ENCODE data around the gene POMC.
A peak's percentile ranks its signal among the peaks of the same experiment; 100 is the strongest.
"Not testable (repeated sequence)": the region's sequence is repeated elsewhere in the genome, so short reads cannot be mapped to it uniquely, and the experiment has no call there.

POMC gene

DNA sequence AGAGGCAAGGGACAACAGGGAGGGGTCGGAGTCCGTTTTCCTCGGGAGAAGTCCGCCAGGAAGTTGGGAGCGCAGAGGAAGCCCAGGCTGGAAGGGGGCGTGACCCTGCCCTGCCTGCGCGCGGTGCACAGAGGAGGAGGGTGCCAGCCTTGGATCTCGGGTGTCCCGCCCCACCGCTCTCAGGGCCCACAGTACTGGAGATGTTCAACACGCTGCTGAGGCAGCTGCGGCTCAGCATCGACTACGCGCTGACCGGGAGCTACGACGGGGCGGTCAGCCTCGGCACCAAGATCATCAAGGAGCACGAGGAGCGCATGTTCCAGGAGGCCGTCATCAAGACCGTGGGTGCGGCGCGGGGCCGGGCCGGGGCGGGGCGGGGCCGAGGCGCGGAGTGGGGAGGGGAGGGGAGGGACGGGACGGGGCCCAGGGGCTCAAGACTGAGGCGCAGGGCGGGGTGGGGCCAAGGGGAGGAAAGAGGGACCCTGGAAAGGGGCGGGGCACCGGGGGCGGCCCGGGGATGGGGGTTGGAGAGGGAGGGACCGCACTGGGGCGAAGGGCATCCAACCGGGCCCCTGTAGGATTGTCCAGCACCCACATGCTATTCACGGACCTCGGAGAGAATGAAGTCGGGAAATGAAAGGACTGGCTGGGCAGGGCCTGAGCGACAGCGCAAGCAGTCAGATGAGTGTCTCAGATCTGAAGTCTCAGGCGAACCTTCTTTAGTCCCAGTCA lies 36.6 kb downstream of the POMC start:
- H3K9me3 ChIP-seq (ENCODE audit: control insufficient read depth, low read length) = no peaks in the 10 kb centered on the region
- peaks cover 10% of the 10 kb centered on the region for H3K4me1 ChIP-seq (ENCODE audit: control insufficient read depth, insufficient read depth, low read length)
- H3K27me3 ChIP-seq (replicated peaks; ENCODE audit: control insufficient read depth, insufficient read depth, low read length) = peaks cover 4% of the 10 kb centered on the region
- H3K4me3 ChIP-seq (ENCODE audit: low read length) = no peak overlapping the region
- no peaks in the 10 kb centered on the region for H3K36me3 ChIP-seq (ENCODE audit: control insufficient read depth, insufficient read depth, low read length, severe bottlenecking)
- DNase-seq (ENCODE audit: low read depth) = peak; percentile 12
- no peak overlapping the region for H3K9ac ChIP-seq (ENCODE audit: low read length)

DNA sequence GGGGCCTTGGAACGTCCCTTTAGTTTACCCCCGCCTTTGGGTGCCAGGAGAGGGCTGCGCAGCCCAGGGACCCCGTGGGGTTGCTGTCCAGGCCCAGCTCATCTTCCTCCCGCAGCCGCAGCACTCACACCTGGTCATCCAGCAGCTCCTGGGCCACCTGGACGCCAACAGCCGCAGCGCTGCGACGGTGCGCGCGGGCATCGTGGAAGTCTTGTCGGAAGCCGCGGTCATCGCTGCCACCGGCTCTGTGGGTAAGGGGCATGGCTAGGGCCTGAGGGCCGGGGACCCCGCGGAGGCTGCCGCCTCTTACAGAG lies 37.2 kb downstream of the POMC start:
- Histone ChIP-seq H3K9ac (ENCODE audit: low read length) (no peak overlapping the region), H3K36me3 (ENCODE audit: control insufficient read depth, insufficient read depth, low read length, severe bottlenecking) (no peaks in the 10 kb centered on the region), H3K4me1 (ENCODE audit: control insufficient read depth, insufficient read depth, low read length) (peaks cover 10% of the 10 kb centered on the region), H3K4me3 (ENCODE audit: low read length) (no peak overlapping the region), H3K27me3 (replicated peaks; ENCODE audit: control insufficient read depth, insufficient read depth, low read length) (peaks cover 4% of the 10 kb centered on the region), H3K9me3 (ENCODE audit: control insufficient read depth, low read length) (no peaks in the 10 kb centered on the region)
- DNase-seq (ENCODE audit: low read depth) = no peak

DNA sequence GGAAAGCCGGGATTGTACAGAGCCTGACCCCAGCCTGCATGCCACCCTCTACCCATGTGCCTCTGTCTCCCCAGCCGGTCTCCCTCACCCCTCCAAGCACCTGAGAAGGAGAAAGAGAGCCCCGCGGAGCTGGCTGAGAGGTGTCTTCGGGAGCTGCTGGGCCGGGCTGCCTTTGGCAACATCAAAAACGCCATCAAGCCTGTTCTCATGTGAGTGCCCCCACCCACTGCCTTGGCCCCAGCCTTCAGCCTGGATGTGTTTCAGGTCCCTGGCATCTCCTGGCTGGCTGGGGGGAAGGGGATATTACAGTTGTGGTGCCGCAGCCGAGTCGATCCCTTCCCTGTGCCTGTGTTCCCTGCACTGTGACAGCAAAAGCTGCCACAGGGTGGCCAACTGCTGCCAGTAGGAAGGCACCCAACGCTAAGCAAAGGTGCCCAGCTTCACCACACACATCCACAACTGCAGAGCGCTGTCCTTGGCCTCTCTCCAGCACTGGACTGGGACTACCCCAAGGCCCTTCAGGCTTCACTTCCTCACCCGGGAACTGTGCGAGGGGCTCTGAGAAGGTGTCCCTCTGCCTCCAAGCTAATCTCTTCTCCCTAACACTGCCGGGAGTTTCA lies 38.4 kb downstream of the POMC start:
- no peak overlapping the region for H3K4me3 ChIP-seq (ENCODE audit: low read length)
- no peaks in the 10 kb centered on the region for H3K9me3 ChIP-seq (ENCODE audit: control insufficient read depth, low read length)
- H3K36me3 ChIP-seq (ENCODE audit: control insufficient read depth, insufficient read depth, low read length, severe bottlenecking) = no peaks in the 10 kb centered on the region
- no peak overlapping the region for H3K9ac ChIP-seq (ENCODE audit: low read length)
- peaks cover 4% of the 10 kb centered on the region for H3K27me3 ChIP-seq (replicated peaks; ENCODE audit: control insufficient read depth, insufficient read depth, low read length)
- H3K4me1 ChIP-seq (ENCODE audit: control insufficient read depth, insufficient read depth, low read length) = peaks cover 10% of the 10 kb centered on the region
- no peak for DNase-seq (ENCODE audit: low read depth)

DNA sequence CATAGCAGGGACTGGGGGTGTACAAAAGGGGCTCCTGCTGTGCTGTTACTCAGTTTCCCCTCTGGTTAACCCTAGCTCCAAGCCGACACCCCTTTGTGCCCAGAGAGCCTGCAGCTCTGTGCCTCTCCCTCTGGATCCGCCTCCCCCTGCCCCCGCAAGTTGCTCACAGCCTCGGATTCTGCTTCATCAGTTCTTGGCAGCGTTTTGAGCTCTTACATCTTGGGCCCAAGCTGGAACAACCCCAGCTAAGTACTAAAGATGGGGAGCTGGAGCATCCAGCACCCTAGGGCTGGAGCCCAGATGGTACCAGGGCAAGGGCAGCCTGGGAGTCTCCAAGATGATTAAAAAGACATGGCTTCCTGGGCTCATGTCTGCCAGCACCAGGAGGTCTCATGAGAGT lies 40.7 kb downstream of the POMC start:
- Histone ChIP-seq H3K4me3 (ENCODE audit: low read length) (no peak overlapping the region), H3K9ac (ENCODE audit: low read length) (no peak overlapping the region), H3K9me3 (ENCODE audit: control insufficient read depth, low read length) (no peaks in the 10 kb centered on the region), H3K27me3 (replicated peaks; ENCODE audit: control insufficient read depth, insufficient read depth, low read length) (peaks cover 4% of the 10 kb centered on the region), H3K36me3 (ENCODE audit: control insufficient read depth, insufficient read depth, low read length, severe bottlenecking) (no peaks in the 10 kb centered on the region), H3K4me1 (ENCODE audit: control insufficient read depth, insufficient read depth, low read length) (peaks cover 10% of the 10 kb centered on the region)
- DNase-seq (ENCODE audit: low read depth) = no peak

DNA sequence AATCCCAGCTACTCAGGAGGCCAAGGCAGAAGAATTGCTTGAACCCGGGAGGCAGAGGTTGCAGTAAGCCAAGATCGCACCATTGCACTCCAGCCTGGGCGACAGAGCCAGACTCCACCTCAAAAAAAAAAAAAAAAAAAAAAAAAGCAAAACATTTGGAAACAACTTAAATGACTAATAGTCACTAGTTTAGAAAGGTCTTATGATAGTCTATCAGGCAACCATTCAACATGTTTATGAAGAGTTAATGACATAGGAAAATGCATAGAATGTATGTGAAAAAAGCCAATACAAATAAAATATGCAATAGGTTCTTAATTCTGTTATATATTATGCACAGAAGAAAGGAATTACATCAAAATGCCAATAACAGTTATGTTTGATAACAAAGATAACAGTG lies 41.3 kb downstream of the POMC start:
- not testable (repeated sequence) for DNase-seq (ENCODE audit: low read depth); H3K4me1 ChIP-seq (ENCODE audit: control insufficient read depth, insufficient read depth, low read length); H3K36me3 ChIP-seq (ENCODE audit: control insufficient read depth, insufficient read depth, low read length, severe bottlenecking)

DNA sequence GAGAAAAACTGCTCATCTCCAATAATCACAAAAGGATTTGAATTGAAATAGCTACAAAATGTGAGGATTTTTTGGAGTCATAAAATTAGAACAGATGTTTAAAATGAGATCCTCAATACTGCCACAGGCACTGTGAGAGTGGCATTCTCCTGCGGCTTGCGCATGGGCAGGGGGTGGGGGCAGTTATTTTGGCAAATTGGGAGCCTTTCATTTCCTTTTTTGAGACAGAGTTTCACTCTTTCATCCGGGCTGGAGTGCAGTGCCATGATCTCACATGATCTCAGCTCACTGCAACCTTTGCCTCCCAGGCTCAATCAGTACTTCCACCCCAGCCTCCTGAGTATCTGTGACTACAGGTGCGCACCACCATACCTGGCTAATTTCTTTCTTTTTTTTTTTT lies 42.4 kb downstream of the POMC start:
- Histone ChIP-seq H3K27me3 (replicated peaks; ENCODE audit: control insufficient read depth, insufficient read depth, low read length) (peaks cover under 1% of the 10 kb centered on the region), H3K36me3 (ENCODE audit: control insufficient read depth, insufficient read depth, low read length, severe bottlenecking) (no peaks in the 10 kb centered on the region)

More for the DNA sequence above, 41.3 kb downstream of the POMC start:
- H3K27me3 ChIP-seq (replicated peaks; ENCODE audit: control insufficient read depth, insufficient read depth, low read length); H3K9ac ChIP-seq (ENCODE audit: low read length); H3K9me3 ChIP-seq (ENCODE audit: control insufficient read depth, low read length); H3K4me3 ChIP-seq (ENCODE audit: low read length): not testable (repeated sequence)

DNA sequence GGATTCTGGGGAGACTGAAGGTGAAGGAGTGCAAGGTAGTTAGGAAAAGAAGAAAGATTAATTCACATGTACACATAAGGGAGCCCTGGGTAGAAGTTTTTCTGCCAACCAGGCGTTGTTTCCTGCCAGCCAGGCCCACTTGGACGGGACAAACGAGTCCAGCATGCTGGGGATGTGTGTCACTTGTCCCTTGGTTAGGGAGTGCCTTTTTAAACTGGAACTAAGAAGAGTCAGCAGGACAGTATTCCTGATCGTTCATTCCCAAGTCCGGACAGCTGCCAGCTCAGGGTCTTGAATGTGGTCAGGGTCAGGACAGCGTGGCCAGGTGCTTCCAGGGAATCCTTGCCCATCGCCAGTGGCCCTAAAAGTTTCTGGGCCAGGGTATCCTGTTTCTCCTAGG lies 43.2 kb downstream of the POMC start:
- no peak overlapping the region for H3K9ac ChIP-seq (ENCODE audit: low read length)
- H3K9me3 ChIP-seq (ENCODE audit: control insufficient read depth, low read length) = no peaks in the 10 kb centered on the region
- H3K4me1 ChIP-seq (ENCODE audit: control insufficient read depth, insufficient read depth, low read length) = peaks cover 10% of the 10 kb centered on the region
- no peaks in the 10 kb centered on the region for H3K36me3 ChIP-seq (ENCODE audit: control insufficient read depth, insufficient read depth, low read length, severe bottlenecking)
- no peak overlapping the region for H3K4me3 ChIP-seq (ENCODE audit: low read length)
- no peak for DNase-seq (ENCODE audit: low read depth)
- H3K27me3 ChIP-seq (replicated peaks; ENCODE audit: control insufficient read depth, insufficient read depth, low read length) = no peaks in the 10 kb centered on the region

More for the DNA sequence above, 42.4 kb downstream of the POMC start:
- Histone ChIP-seq H3K4me1 (ENCODE audit: control insufficient read depth, insufficient read depth, low read length) (peaks cover 10% of the 10 kb centered on the region), H3K4me3 (ENCODE audit: low read length) (no peak overlapping the region), H3K9ac (ENCODE audit: low read length) (no peak overlapping the region), H3K9me3 (ENCODE audit: control insufficient read depth, low read length) (no peaks in the 10 kb centered on the region)
- no peak for DNase-seq (ENCODE audit: low read depth)

DNA sequence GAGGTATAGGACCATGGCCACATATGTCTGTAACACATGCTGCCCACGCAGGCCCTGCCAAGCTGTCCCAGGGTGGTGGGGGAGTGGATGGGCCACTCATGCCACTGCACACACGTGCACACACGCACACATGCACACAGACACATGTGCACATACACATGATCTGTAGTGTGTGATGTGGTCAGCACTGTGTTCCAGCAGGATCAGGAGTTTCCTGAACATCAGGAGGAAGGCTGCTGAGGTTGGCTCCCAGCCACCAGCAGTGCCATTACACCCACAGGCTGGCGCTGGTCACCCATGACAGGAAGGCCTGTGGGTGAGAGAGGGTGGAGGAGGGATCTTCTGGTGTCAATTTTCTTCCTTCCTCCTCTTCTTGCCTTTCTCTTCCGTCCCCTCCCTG lies 44.7 kb downstream of the POMC start:
- no peak overlapping the region for H3K9ac ChIP-seq (ENCODE audit: low read length)
- no peak for DNase-seq (ENCODE audit: low read depth)

DNA sequence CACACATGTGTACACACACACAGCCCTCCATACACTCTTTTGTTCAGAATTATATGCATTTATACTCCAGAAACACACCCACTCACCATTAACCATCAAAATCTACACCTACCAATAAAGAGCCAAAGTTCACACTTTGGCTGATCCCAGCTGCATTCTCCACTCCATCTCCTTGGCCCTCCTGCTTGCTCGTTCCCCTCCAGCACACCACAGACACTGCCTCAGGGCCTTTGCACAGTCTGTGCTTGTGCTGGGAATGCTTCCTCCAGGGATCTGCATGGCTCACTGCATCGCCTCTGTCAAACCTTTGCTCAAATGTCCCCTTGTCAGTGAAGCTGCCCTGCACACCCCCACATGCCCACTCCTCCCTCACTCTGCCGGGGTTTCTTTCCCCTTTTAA lies 46.0 kb downstream of the POMC start:
- H3K4me1 ChIP-seq (ENCODE audit: control insufficient read depth, insufficient read depth, low read length) = peaks cover 3% of the 10 kb centered on the region
- no peak overlapping the region for H3K9ac ChIP-seq (ENCODE audit: low read length)
- DNase-seq (ENCODE audit: low read depth) = no peak
- H3K36me3 ChIP-seq (ENCODE audit: control insufficient read depth, insufficient read depth, low read length, severe bottlenecking) = no peaks in the 10 kb centered on the region
- H3K4me3 ChIP-seq (ENCODE audit: low read length) = no peak overlapping the region
- H3K27me3 ChIP-seq (replicated peaks; ENCODE audit: control insufficient read depth, insufficient read depth, low read length) = no peaks in the 10 kb centered on the region
- no peaks in the 10 kb centered on the region for H3K9me3 ChIP-seq (ENCODE audit: control insufficient read depth, low read length)

More for the DNA sequence above, 44.7 kb downstream of the POMC start:
- H3K9me3 ChIP-seq (ENCODE audit: control insufficient read depth, low read length) = no peaks in the 10 kb centered on the region
- H3K4me3 ChIP-seq (ENCODE audit: low read length) = no peak overlapping the region
- no peaks in the 10 kb centered on the region for H3K27me3 ChIP-seq (replicated peaks; ENCODE audit: control insufficient read depth, insufficient read depth, low read length)
- no peaks in the 10 kb centered on the region for H3K36me3 ChIP-seq (ENCODE audit: control insufficient read depth, insufficient read depth, low read length, severe bottlenecking)
- H3K4me1 ChIP-seq (ENCODE audit: control insufficient read depth, insufficient read depth, low read length) = peaks cover 7% of the 10 kb centered on the region

DNA sequence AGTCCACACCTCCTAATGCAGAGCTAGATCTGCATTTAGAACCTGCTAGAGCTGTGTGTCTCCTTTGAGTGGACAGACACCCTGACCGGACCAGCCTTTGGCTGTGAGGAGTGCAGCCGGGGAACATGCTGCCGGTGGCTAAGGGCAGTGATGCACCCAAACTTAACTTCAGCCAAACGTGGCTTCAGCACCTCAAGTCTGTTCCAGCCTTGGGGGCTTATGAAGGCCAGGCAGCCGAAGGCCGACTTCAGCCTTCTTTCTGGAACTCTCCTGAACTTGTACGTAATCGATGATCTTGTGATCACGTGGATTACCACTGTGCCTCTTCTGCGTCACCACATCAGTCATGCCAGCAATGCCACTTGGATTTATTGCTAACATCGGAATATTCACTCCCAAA lies 49.1 kb downstream of the POMC start:
- Histone ChIP-seq H3K9me3 (ENCODE audit: control insufficient read depth, low read length) (no peaks in the 10 kb centered on the region), H3K9ac (ENCODE audit: low read length) (no peak overlapping the region), H3K27me3 (replicated peaks; ENCODE audit: control insufficient read depth, insufficient read depth, low read length) (no peaks in the 10 kb centered on the region), H3K4me1 (ENCODE audit: control insufficient read depth, insufficient read depth, low read length) (no peaks in the 10 kb centered on the region), H3K4me3 (ENCODE audit: low read length) (no peak overlapping the region), H3K36me3 (ENCODE audit: control insufficient read depth, insufficient read depth, low read length, severe bottlenecking) (no peaks in the 10 kb centered on the region)
- DNase-seq (ENCODE audit: low read depth) = no peak

DNA sequence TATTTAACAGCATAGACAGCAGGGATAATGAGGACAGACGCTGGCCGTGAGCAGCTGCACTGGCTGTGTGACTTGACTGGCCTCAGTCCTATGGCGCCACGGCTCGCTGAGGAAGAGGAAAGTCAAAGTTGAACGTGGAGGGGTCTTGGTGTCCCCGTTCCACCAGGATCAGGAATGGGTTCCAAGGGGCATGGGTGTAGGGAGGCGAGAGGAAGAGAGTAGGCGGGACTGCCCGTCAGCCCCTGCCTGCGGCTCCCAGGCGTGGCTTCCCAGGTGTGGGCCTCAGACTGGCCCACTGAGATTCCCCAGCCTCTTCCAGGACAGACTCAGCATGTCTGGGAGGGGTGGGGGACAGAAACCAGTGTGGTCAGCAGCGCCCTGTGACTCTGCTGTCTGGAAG lies 51.4 kb downstream of the POMC start:
- no peak for DNase-seq (ENCODE audit: low read depth)
- Histone ChIP-seq H3K9me3 (ENCODE audit: control insufficient read depth, low read length) (no peaks in the 10 kb centered on the region), H3K4me3 (ENCODE audit: low read length) (no peak overlapping the region), H3K4me1 (ENCODE audit: control insufficient read depth, insufficient read depth, low read length) (no peaks in the 10 kb centered on the region), H3K36me3 (ENCODE audit: control insufficient read depth, insufficient read depth, low read length, severe bottlenecking) (no peaks in the 10 kb centered on the region), H3K27me3 (replicated peaks; ENCODE audit: control insufficient read depth, insufficient read depth, low read length) (no peaks in the 10 kb centered on the region), H3K9ac (ENCODE audit: low read length) (no peak overlapping the region)

DNA sequence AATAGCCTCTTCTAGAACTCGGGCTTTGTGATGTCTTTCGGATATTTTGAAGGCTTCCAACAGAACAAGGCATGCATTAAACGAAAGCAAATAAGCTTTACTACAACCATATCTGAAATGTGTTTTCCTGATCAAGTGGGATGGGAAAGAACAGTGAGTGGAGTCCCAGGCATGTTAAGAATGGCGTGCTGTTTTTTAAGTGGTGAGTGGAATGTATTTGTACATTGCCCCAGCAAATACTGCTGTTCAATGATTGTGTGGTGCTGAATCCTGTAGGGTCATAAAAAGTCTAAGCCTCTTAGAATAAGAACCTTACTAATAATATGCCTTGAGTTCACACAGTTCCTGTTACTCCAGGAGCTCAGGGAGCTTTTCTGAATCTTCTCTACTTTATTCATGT lies 52.5 kb downstream of the POMC start:
- Histone ChIP-seq H3K36me3 (ENCODE audit: control insufficient read depth, insufficient read depth, low read length, severe bottlenecking) (no peaks in the 10 kb centered on the region), H3K4me1 (ENCODE audit: control insufficient read depth, insufficient read depth, low read length) (no peaks in the 10 kb centered on the region), H3K9me3 (ENCODE audit: control insufficient read depth, low read length) (no peaks in the 10 kb centered on the region), H3K4me3 (ENCODE audit: low read length) (no peak overlapping the region), H3K27me3 (replicated peaks; ENCODE audit: control insufficient read depth, insufficient read depth, low read length) (no peaks in the 10 kb centered on the region), H3K9ac (ENCODE audit: low read length) (no peak overlapping the region)
- peak; percentile 48 for DNase-seq (ENCODE audit: low read depth)
